Measurements from ENCODE around the gene CIAPIN1. TPM values are rescaled to one million over a fixed set of nuclear protein-coding genes. Genes with fewer than 3 reads are reported as not detected.
"Not testable (repeated sequence)": the region's sequence is repeated elsewhere in the genome, so short reads cannot be mapped to it uniquely, and the experiment has no call there.

The CIAPIN1 gene
- total RNA-seq, 1 donor from 2014 or later: 52.2 TPM

DNA sequence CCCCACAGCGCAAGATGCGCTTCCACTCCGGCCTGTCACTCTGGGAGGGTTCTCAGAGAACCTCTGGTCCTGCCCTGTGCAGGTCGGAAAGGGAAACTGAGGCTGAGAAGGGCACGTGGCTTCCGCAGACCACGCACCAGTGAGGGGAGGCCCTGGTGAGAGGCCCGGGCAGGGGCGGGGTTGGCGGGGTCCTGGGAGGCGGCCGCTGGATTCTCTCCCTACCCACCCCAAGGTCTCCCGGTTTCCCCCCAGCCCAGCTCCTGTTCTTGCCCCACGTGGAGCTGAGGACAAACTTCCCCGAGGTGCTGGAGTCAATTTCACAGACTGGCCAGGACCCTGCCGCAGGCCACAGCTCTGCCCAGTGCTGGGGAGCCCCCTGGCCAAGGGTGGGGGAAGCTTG lies 31.1 kb downstream of the CIAPIN1 start:
- intact Hi-C loops (cut with micrococcal nuclease): no loop called here
- DNase-seq: no peak
- no peak for ATAC-seq

DNA sequence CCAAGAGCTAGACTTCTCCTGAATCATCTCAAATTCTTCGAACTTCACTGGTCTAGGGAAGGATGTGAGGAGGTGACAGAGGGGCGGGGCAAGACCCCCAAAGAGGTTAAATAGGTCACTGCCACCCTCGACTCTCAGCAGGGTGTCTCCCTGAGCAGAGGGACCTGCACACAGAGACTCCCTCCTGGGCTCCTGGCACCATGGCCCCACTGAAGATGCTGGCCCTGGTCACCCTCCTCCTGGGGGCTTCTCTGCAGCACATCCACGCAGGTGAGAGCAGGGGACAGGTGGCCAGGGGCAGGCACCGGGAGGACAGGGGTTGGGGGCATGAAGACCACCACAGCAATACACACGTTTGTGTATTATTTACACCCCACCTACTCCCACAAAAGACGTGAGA lies 33.5 kb downstream of the CIAPIN1 start:
- intact Hi-C loops (cut with micrococcal nuclease): no loop called here
- ATAC-seq (no peak), DNase-seq (no peak)

DNA sequence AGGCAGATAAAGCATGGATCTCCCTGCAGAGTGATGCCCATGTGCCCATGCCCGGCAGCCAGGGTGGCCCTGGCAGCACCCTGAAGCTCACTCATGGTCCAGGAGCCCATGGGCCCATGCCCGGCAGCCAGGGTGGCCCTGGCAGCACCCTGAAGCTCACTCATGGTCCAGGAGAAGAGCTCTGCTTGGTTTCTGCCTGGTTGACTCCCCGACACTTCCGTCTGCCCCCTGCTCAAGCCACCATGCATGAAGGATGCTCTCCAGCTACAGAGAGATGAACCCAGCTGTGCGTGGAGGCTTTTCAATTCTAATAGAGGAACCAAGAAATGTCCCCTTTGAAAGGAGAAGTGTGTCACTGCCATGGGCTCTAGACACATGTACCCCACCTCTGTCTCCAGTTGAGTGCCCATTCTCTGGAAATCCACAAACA lies 33.9 kb downstream of the CIAPIN1 start:
- intact Hi-C loops (cut with micrococcal nuclease): no loop called here
- ATAC-seq: no peak
- DNase-seq: no peak

DNA sequence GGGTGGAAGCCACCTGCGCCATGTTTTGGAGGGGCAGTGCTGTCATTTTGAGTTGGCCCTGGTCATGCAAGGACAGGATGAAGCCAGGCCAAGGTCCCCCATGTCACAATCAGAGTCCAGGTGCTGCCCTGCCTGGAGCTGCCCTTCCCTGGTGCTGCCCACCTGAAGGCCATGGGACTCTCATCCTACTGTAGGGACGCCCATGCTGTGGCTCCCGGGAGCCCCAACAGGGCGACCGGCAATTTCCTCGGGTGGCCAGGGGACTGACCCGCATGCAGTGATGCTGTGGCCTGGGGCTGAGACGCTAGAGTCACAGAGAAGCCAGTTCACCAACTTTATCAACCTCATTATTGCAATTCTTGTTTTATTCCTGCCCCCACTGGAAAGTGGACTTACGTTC lies 34.6 kb downstream of the CIAPIN1 start:
- no peak for DNase-seq
- ATAC-seq: no peak
- intact Hi-C loops (cut with micrococcal nuclease): no loop called here

DNA sequence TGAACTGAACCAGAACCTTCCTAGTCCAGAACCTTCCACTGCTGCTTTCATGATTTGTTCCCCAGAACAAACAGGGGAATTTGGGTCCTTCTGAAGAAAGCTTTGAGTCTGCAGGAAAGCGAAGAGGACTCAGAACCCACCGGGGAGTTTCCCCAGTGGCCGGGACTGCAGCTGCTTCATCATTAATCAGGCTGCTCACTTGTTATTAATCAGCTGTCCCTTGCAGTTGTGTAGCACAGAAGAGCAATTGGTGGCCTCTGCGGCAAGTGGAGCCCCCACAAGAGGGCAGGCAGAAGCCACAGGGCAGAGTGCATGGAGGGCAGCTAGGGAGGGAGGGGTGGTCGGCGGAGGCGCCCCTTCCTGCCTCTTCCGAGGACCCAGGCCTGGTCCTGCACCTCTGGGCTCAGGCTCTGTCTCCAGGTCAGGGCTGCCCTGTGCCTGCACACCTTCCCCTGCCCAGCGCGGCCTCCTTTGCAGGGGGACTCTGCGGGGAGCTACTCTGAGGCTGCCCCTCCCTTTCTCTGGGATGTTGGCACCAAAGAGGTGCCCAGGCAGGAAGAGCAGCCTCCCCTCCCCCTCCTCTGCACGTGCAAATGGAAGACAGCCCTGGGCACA lies 35.7 kb downstream of the CIAPIN1 start:
- intact Hi-C loops (cut with micrococcal nuclease): no loop called here
- ATAC-seq (no peak), DNase-seq (no peak)

DNA sequence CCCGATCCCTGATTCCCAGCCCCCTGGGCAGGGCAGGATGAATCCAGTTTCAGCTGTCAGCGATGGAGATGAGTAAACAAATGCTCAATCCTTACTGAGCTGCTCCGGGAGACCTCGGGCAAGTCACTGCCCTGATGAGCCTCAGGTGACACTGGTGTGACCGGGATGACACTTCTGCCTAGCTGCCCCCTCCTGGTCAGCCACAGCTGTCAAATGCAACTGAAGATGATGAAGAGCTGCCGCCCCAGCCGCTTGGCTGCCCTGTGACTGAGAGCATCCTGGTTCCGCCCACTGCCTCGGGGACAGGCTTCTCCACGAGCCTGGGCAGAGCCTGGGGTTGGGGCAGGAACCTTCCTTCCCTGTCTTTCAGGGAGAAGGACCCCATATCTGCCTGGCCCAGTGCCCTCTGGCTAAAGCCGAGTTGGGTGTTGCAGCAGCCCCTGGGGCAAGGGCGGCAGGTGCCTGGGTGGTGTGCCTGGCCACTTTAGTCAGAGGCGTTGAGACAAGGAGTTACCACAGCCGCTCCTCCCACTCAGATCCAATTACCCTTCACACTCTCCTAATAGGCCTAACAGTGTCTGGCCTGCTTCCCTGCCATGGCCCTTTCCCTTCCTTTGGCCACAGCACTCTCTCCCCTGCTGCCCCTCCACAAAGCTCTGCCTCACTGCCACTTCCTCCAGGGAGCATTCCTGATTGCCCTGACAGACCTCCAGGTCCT lies 37.2 kb downstream of the CIAPIN1 start:
- ATAC-seq: peak; percentile 34
- intact Hi-C loops (cut with micrococcal nuclease): no loop called here
- DNase-seq: no peak

DNA sequence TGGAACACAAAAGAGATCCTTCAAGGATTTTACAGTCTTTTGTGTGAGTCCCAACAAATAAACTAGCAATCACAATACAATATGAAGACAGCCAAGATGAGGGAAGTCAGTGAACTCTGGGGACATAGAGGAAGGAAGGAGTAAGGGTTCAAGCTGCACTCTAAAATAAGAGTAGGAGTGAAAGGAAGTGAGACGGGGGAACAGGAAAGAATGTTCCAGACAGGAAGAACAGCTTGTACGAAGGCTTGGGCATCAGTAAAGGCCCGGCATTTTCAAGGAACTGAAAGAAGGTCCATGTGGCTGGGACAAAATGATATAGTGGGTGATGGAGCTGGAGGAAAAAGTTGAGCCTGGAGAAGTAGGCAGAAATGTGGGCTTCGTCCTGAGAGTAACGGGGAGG lies 38.1 kb downstream of the CIAPIN1 start:
- peak; percentile 74 for ATAC-seq
- DNase-seq: no peak
- intact Hi-C loops (cut with micrococcal nuclease): no loop called here

DNA sequence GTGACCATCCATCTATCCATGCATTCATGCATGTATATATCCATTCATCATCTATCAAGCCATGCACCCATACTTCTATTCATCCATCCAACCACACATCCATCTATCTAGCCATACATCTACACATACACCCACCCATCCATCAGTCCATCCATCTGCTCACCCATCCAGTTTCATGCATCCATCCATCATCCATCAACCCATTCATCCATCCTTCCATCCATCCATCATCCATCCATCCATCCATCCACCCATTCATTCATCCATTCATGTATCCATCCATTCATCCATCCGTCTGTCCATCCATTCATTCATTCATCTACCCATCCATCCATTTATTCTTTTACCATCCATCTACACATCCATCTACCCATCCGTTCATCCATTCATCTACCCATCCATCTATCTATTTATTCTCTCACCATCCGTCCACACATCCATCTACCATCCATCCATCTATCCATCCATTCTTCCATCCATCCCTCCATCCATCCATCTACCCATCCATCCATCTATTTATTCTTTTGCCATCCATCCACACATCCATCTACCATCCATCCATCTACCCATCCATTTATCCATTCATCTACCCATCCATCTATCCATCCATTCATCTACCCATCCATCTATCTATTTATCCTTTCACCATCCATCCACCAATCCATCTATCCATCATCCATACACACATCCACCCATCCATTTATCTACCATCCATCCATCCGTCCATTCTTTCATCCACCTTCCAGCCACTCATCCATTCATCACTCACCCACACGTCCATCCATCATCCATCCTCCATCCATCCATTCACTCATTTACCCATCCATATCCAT lies 39.4 kb downstream of the CIAPIN1 start:
- intact Hi-C loops (cut with micrococcal nuclease): no loop called here
- ATAC-seq: no peak
- DNase-seq: no peak

DNA sequence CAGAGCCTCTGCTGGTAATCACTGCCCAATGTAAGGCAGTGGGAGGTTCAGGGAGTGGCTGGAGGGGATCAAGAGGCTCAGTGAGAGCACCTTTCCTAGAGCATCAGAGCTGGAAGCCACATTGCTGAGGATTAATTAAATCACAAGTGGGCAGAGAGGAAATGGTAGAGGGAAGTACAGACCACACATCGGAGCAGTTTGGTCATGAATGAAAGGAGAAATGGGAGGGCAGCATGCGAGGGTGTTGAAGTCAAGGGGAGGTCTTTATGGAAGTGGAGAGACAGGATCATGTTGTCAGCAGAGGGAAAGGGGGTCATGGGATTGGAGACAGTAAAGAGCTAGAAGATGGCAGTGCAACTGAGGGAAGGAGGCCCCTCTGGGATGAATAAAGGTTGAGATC lies 40.3 kb downstream of the CIAPIN1 start:
- DNase-seq (no peak), ATAC-seq (no peak)
- intact Hi-C loops (cut with micrococcal nuclease): no loop called here

DNA sequence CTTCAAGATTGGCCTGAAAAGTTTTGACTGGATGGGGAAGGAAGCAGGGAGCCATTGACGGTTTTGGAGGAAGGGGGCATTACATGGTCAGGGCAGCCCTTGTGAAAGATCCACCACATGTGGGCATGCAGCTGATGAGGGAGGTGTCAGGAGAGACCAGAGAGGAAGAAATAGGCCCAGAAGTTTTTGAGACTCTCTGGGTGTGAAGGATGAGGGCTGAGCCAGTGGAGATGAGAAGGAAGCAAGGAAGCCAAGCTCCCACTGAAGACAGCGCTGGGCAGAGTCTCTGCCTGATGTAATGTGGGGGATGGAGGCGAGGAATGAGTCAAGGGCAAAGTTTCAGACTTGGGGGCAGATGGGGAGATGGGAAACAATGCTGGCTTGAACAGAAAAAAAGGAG lies 42.1 kb downstream of the CIAPIN1 start:
- no peak for ATAC-seq
- intact Hi-C loops (cut with micrococcal nuclease): no loop called here

DNA sequence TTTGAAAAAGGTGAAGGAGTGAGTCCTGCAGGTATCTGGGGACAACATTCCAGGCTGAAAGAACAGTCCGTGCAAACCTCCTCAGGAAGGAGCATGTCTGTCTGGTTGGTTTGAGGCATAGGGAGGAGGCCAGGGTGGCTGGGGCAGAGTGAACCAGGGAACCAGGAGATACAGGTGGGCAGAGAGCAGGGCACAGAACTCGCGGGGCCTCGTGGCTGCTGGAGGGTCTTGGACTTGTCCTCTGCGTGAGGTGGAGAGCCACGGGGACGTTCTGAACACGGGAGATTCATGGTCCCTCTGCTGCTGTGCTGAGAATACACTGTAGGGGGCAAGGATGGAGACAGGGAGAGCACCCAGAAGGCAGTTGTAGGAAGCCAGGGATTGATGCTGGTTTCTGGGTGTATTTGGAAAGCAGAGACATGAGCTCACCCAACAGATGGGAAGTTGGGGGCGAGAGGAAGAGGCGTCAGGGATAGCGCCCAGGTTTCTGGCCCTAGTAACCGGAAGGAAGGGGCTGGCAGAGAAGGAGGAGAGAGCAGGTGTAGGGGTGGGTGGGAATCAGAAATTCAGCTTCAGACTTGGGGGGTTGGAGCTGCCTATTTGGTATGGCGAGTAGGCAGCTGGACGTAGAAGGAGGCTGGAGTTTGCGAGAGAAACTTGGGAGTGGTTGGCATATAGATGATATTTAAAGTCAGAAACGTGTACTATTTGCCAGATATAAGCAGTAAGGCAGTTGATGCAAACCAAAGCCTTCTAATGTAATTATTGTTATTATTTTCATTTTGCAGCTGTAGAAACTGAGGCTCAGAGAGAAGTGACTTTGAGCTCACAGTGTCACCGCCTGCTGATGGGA lies 43.0 kb downstream of the CIAPIN1 start, which contains the start of gene CCL17:
CCL17 (plus strand) TSS at position 803 of the 853 bp plus-strand sequence. CDS start 9,166 bp downstream, outside the sequence.
- DNase-seq: no peak
- no peak for ATAC-seq
- intact Hi-C loops (cut with micrococcal nuclease): no loop called here

More for the DNA sequence above, 42.1 kb downstream of the CIAPIN1 start:
- no peak for DNase-seq

DNA sequence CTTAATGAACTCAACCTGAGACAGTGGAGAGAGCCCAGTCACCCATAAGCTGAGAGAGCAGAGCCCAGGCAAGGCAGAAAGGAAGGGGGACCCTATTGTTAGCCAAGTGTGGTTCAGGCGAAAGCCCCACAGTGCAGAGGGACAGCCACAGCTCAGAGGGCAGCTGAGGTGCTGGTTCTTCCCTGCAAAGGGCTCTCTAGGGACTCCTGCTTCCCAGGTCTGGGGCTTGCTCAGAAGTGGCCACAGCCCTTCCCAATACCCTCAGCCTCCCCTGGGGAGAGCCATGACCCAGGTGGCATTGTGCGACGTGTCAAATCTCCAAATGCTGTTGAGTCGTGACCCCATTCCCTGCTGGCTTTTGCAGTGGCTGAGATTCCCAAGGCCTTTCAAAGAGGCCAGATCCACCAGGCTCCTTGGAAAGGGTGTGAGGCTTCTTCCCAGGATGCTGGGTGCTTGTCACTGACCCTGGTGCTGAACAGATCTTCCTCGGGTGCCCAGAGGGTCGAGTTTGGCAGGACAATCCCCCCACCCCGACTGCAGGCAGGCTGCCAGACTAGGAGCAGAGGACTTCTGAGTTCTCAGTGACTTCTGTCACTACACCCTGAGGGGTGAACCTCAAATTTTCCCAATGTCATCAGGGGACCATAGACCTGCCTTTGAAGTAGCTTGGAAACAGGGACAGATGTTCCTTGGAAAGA lies 45.1 kb downstream of the CIAPIN1 start:
- DNase-seq: no peak
- intact Hi-C loops (cut with micrococcal nuclease): no loop called here
- ATAC-seq: no peak

DNA sequence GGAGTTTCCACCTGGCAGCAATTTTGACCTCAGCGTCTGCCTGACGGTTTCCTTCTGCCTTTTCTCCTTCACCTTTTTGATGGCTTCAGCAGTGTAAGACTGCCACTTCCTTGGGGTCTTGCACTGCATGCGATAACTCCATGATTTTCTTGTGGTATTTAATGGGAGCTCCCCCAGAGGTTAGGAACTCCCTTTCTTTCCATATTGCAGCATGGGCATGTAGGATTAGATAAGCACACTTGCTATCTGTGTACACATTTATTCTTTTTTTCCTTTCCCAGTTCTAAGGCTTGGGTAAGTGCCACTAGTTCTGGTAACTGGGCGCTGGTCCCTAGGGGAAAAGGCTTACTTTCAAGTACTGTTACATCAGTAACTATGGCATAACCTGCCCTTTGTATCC lies 49.7 kb downstream of the CIAPIN1 start:
- intact Hi-C loops (cut with micrococcal nuclease); ATAC-seq; DNase-seq: not testable (repeated sequence)

DNA sequence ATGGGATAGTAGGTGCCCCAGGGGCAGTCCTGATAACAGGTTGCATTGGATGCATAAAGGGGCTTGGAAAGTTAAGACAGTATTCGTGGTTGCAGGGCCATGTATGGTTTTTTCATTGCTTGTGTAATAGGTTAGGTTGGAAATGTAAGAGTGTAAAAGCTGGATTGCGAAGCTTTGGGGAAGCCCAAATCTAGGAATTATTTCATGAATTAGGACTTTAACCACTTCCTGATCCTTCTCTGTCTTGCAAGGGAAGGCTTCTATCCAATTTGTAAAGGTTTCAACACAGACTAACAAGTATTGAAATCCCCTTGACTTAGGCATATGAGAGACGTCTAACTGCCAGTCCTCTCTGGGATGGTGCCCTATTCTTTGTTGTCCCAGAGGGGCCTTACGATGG lies 50.4 kb downstream of the CIAPIN1 start:
- intact Hi-C loops (cut with micrococcal nuclease): no loop called here
- ATAC-seq: no peak

DNA sequence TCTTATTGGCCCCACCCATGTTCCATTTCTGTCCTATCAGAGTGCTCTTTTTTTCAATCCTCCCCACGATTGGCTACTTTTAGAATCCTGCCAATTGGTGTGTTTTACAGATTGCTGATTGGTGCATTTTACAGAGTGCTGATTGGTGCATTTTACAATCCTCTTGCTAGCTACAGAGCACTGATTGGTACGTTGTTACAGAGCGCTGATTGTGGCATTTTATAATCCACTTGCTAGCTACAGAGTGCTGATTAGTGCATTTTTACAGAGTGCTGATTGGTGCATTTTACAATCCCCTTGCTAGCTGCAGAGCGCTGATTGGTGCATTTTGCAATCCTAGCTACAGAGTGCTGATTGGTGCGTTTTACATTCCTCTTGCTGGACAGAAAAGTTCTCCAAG lies 52.2 kb downstream of the CIAPIN1 start:
- ATAC-seq: no peak
- DNase-seq: no peak
- intact Hi-C loops (cut with micrococcal nuclease): no loop called here

More for the DNA sequence above, 50.4 kb downstream of the CIAPIN1 start:
- no peak for DNase-seq

DNA sequence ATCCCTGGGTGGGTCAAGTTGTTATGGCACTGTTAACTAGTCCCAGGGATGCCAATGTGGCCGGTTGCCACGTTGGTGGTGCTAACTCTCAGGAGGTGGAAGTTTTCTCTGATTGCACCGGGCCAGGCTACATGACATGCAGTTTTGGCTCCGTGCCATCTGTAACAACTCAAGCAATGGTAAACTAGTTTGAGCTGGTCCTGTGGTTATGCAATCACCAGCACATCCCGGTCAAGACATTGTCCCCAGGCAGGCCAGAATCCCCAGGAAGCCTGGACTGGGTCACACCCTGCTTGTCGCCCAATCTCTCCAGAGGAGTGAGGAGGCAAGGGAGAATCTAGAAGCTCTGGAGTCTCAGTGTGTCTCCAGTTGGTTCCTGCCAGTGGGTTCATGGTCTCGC lies 52.7 kb downstream of the CIAPIN1 start:
- peak; percentile 60 for ATAC-seq
- DNase-seq: no peak
- intact Hi-C loops (cut with micrococcal nuclease): no loop called here

DNA sequence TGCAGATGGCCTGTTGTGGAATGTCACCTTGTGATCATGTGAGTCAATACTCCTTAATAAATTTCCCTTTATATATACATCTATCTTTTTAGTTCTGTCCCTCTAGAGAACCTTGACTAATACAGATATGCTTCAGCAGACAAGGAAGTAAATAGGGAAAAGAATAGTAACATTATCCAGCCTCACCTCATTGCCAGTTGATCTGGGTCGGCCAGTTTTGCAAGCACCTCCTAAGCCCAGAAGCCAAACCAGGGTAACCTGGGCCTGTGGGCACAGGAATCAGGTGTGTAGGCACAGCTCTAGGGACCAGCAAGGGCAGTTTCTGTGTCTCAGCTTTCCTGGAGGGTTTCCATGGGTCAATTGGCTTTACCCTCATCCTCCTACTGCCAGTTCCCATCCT lies 54.5 kb downstream of the CIAPIN1 start:
- DNase-seq: no peak
- intact Hi-C loops (cut with micrococcal nuclease): no loop called here
- no peak for ATAC-seq

DNA sequence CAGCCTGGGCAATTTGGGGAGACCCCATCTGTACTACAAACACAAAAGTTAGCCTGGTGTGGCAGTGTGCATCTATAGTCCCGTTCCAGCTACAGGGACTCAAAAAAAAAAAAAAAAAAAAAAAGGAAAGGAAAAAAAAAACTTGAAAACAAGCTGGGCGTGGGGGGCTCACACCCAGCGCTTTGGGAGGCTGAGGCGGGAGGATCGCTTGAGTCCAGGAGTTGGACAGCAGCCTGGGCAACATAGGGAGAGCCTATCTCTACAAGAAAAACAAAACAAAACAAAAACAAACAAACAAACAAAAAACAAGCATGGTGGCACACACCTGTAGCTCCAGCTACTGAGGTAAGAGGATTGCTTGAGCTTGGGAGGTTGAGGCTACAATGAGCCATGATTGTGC lies 55.5 kb downstream of the CIAPIN1 start:
- DNase-seq (no peak), ATAC-seq (no peak)
- intact Hi-C loops (cut with micrococcal nuclease): no loop called here

DNA sequence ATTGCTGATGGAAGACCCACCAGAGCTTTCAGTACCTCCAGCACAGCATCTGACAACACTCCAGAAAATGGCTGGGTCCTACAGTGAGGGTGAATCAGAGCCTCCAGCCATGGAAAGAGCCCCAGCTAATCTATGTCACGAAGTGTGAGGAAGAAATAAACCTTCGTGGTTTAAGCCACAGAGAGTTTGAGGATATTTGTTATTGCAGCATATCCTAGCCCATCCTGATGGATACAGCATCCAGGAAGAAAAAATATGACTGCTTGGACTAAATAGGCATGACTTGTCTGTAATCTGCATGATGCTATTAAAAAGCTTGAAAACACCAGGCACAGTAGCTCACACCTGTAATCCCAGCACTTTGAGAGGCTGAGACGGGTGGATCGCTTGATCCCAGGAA lies 55.9 kb downstream of the CIAPIN1 start:
- intact Hi-C loops (cut with micrococcal nuclease): no loop called here
- DNase-seq (no peak), ATAC-seq (no peak)
